SU-DHL-6 (cell line): ENCODE data around the gene ISY1.

ENCODE experiments used
- EZH2phosphoT487 ChIP-seq: fragments of 200-600 bp; sonication (generic), shearing (Covaris generic); conservative IDR thresholded peaks from 2 replicates; pipeline ENCODE4 v1.6.1; 2018; ENCODE audit warnings: mild to moderate bottlenecking, antibody characterized with exemption, low read length, moderate library complexity, mixed read lengths
- TF ChIP-seq, protein P1 (sequence below): fragments of 200-600 bp; sonication (generic); IDR thresholded peaks from one replicate; pipeline ENCODE4 v1.5.1; 2017; ENCODE audit warnings: antibody characterized with exemption, mild to moderate bottlenecking, low read length, moderate library complexity; ENCODE audit not compliant: insufficient read depth, poor library complexity, severe bottlenecking

DNA sequence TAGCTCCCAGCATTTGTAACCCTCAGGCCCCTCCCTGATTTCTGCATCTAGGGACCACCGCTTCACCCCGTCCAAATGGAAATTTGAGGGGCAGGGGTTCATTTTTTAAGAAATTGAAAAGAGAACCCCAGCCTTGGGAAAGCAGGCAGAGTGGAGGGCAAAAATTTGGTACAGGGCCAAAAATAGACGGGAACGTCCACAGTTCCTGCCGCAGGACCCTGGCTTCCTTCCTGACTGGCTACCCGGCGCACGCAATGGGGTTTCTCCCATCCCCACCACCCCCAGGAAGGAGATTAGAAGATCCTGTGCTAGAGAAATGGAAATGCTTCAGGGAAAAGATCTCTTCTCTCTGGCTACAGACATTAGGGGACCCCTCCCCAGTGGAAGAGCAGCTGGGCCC lies 79.4 kb downstream of the ISY1 start:
- TF ChIP-seq EZH2phosphoT487: no peak
- TF ChIP-seq, protein P1, sequence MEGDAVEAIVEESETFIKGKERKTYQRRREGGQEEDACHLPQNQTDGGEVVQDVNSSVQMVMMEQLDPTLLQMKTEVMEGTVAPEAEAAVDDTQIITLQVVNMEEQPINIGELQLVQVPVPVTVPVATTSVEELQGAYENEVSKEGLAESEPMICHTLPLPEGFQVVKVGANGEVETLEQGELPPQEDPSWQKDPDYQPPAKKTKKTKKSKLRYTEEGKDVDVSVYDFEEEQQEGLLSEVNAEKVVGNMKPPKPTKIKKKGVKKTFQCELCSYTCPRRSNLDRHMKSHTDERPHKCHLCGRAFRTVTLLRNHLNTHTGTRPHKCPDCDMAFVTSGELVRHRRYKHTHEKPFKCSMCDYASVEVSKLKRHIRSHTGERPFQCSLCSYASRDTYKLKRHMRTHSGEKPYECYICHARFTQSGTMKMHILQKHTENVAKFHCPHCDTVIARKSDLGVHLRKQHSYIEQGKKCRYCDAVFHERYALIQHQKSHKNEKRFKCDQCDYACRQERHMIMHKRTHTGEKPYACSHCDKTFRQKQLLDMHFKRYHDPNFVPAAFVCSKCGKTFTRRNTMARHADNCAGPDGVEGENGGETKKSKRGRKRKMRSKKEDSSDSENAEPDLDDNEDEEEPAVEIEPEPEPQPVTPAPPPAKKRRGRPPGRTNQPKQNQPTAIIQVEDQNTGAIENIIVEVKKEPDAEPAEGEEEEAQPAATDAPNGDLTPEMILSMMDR: no peak
